Natural killer cell treated with Interleukin-12 subunit alpha and Interleukin-12 subunit beta and Interleukin-15 and Interleukin-18, amount 100 ng/mL, for 72 hours (primary cell): ENCODE data around the gene NOL3. TPM values are rescaled to one million over a fixed set of nuclear protein-coding genes. Genes with fewer than 3 reads are reported as not detected.

ENCODE experiments used
- ATAC-seq, 2 donors: fragments of 150-1000 bp; cut with Tn5 transposase in 1 of 2; sonication (Bioruptor Pico), chemical (Tn5 transposase) in 1 of 2; 2 replicates each; pipeline ENCODE4 v1.10.0; 2021
- DNase-seq: peaks from one replicate; pipeline ENCODE4 v3.0.0; 2022; ENCODE audit warnings: low spot score
- H3K27ac Mint-ChIP-seq, 2 donors: 1 replicate in 1 of 2; 2 replicates in 1 of 2; pipeline ENCODE4 v1.8.0; 2022; ENCODE audit warnings: mixed read lengths in 2 of 2, mild to moderate bottlenecking in 1 of 2, moderate library complexity in 1 of 2
- H3K27me3 Mint-ChIP-seq, 2 donors: 1 replicate in 1 of 2; 2 replicates in 1 of 2; pipeline ENCODE4 v1.8.0; 2022; ENCODE audit warnings: mixed read lengths in 2 of 2
- H3K36me3 Mint-ChIP-seq: one replicate; pipeline ENCODE4 v1.8.0; 2022; ENCODE audit warnings: mixed read lengths
- H3K4me1 Mint-ChIP-seq, 2 donors: 1 replicate in 1 of 2; 2 replicates in 1 of 2; pipeline ENCODE4 v1.8.0; 2022; ENCODE audit warnings: low read depth in 2 of 2, mixed read lengths in 2 of 2, mild to moderate bottlenecking in 1 of 2
- H3K4me3 Mint-ChIP-seq: one replicate; pipeline ENCODE4 v1.8.0; 2022; ENCODE audit warnings: mixed read lengths
- H3K9me3 Mint-ChIP-seq: 2 replicates; pipeline ENCODE4 v1.8.0; 2022; ENCODE audit warnings: mixed read lengths
- total RNA-seq, 2 donors: library from RNA; stranded (reverse); gene quantifications; one replicate each; pipeline ENCODE4 v1.2.3, GENCODE V29; 2022

Gene NOL3
- total RNA-seq, 2 donors from 2014 or later: 10.5 to 20.1 TPM

GRCh38 chr16:67191995-67192681 is 21.8 kb downstream of the NOL3 start, which contains the start of gene E2F4:
E2F4 (plus strand) TSS chr16:67192155; CDS start chr16:67192228, 73 bp downstream.
- DNase-seq (peak; percentile 96), ATAC-seq (peak; percentile 97 to 98)
- no peaks in the 10 kb centered on the region for H3K27me3 Mint-ChIP-seq
- H3K9me3 Mint-ChIP-seq: no peaks in the 10 kb centered on the region
- peak within 1 kb of the TSS; percentile 54 to 80 for H3K27ac Mint-ChIP-seq
- H3K4me3 Mint-ChIP-seq: peak within 1 kb of the TSS; percentile 82
- peaks cover 39 to 41% of the 10 kb centered on the region in 2 donors for H3K4me1 Mint-ChIP-seq
- H3K36me3 Mint-ChIP-seq: peaks cover 17% of the 10 kb centered on the region

- H3K27ac Mint-ChIP-seq: peak overlapping the region; percentile 54 to 80
- no peaks in the 10 kb centered on the region for H3K27me3 Mint-ChIP-seq
- H3K9me3 Mint-ChIP-seq: no peaks in the 10 kb centered on the region
- ATAC-seq: no peak
- peaks cover 39 to 42% of the 10 kb centered on the region in 2 donors for H3K4me1 Mint-ChIP-seq
- peak overlapping the region; percentile 82 for H3K4me3 Mint-ChIP-seq
- no peak for DNase-seq
- H3K36me3 Mint-ChIP-seq: peaks cover 17% of the 10 kb centered on the region
Measured at GRCh38 chr16:67192781-67193361, 22.5 kb downstream of the NOL3 start.

- Mint-ChIP-seq H3K4me1 (peaks cover 39 to 42% of the 10 kb centered on the region in 2 donors), H3K36me3 (peaks cover 17% of the 10 kb centered on the region), H3K9me3 (no peaks in the 10 kb centered on the region), H3K27me3 (no peaks in the 10 kb centered on the region), H3K4me3 (peak overlapping the region; percentile 82), H3K27ac (peak overlapping the region; percentile 54 to 80)
- DNase-seq: no peak
- no peak for ATAC-seq
Measured at GRCh38 chr16:67193536-67193935, 23.2 kb downstream of the NOL3 start.

GRCh38 chr16:67194260-67194659 is 23.9 kb downstream of the NOL3 start:
- peak overlapping the region; percentile 82 for H3K4me3 Mint-ChIP-seq
- peaks cover 17% of the 10 kb centered on the region for H3K36me3 Mint-ChIP-seq
- H3K27me3 Mint-ChIP-seq: no peaks in the 10 kb centered on the region
- peak overlapping the region; percentile 54 to 80 for H3K27ac Mint-ChIP-seq
- DNase-seq: no peak
- H3K9me3 Mint-ChIP-seq: no peaks in the 10 kb centered on the region
- ATAC-seq: no peak
- peaks cover 39 to 42% of the 10 kb centered on the region in 2 donors for H3K4me1 Mint-ChIP-seq

DNA sequence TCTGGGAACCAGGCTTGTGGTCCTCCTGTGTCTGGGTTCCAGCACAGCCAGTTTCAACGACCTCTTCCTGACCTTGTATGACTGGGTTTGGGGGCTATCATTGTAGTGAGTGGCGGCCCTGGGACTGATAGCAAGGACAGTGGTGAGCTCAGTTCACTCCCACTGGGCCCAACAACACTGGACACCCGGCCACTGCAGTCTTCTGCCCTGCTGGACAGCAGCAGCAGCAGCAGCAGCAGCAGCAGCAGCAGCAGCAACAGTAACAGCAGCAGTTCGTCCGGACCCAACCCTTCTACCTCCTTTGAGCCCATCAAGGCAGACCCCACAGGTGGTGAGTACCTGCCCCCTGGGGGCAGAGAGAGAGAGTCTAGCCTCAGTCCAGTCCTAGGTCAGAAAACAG is 25.3 kb downstream of the NOL3 start:
- H3K36me3 Mint-ChIP-seq: peaks cover 17% of the 10 kb centered on the region
- no peaks in the 10 kb centered on the region for H3K27me3 Mint-ChIP-seq
- H3K27ac Mint-ChIP-seq: peak overlapping the region; percentile 35 to 51
- no peaks in the 10 kb centered on the region for H3K9me3 Mint-ChIP-seq
- H3K4me3 Mint-ChIP-seq: peak overlapping the region; percentile 17
- no peak for ATAC-seq
- no peak for DNase-seq
- H3K4me1 Mint-ChIP-seq: peaks cover 39 to 42% of the 10 kb centered on the region in 2 donors

DNA sequence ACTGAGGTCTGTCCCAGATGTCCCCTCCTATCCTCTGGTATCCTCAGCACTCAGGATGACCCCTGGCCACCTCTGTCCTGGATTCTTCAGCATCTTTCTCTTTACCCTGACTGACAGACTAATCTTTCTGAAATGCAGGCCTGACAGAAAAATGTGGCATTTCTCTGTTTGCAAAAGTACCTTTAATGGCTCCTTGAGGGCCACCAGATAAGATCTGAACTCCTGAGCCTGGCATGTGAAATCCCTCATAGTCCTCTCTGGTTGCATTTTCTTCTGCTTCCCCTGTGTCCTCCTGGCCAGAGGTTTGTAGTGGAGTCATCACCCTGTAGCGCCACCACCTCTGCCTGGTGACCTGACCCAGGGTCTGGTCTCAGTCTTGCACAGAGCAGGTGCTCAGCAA is 26.5 kb downstream of the NOL3 start:
- peaks cover 17% of the 10 kb centered on the region for H3K36me3 Mint-ChIP-seq
- no peak for ATAC-seq
- peaks cover 32 to 34% of the 10 kb centered on the region in 2 donors for H3K4me1 Mint-ChIP-seq
- peak overlapping the region in 1 of 2 donors; percentile 51 for H3K27ac Mint-ChIP-seq
- no peaks in the 10 kb centered on the region for H3K27me3 Mint-ChIP-seq
- no peaks in the 10 kb centered on the region for H3K9me3 Mint-ChIP-seq
- DNase-seq: no peak
- H3K4me3 Mint-ChIP-seq: peak overlapping the region; percentile 11

GRCh38 chr16:67197704-67198103 is 27.4 kb downstream of the NOL3 start:
- DNase-seq (no peak), ATAC-seq (no peak)
- Mint-ChIP-seq H3K27me3 (no peaks in the 10 kb centered on the region), H3K4me1 (peaks cover 28 to 29% of the 10 kb centered on the region in 2 donors), H3K27ac (no peak overlapping the region), H3K4me3 (no peak overlapping the region), H3K36me3 (peaks cover 17% of the 10 kb centered on the region), H3K9me3 (no peaks in the 10 kb centered on the region)

DNA sequence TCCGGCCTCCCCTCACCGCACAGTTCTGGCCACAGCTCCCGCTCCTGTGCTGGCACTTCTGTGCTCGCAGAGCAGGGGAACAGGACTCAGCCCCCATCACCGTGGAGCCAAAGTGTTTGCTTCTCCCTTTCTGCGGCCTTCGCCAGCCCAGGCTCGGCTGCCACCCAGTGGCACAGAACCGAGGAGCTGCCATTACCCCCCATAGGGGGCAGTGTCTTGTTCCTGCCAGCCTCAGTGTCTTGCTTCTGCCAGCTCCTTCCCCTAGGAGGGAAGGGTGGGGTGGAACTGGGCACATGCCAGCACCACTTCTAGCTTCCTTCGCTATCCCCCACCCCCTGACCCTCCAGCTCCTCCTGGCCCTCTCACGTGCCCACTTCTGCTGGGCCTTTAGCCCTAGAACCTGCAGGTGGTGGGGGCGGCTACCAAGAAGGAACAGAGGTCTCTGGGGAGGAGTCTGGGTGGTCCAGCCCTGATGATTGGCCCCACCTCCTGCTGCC is 27.9 kb downstream of the NOL3 start:
- no peak overlapping the region for H3K4me3 Mint-ChIP-seq
- DNase-seq: no peak
- no peak overlapping the region for H3K27ac Mint-ChIP-seq
- no peak for ATAC-seq
- peaks cover 25 to 27% of the 10 kb centered on the region in 2 donors for H3K4me1 Mint-ChIP-seq
- H3K27me3 Mint-ChIP-seq: no peaks in the 10 kb centered on the region
- H3K36me3 Mint-ChIP-seq: peaks cover 17% of the 10 kb centered on the region
- no peaks in the 10 kb centered on the region for H3K9me3 Mint-ChIP-seq

DNA sequence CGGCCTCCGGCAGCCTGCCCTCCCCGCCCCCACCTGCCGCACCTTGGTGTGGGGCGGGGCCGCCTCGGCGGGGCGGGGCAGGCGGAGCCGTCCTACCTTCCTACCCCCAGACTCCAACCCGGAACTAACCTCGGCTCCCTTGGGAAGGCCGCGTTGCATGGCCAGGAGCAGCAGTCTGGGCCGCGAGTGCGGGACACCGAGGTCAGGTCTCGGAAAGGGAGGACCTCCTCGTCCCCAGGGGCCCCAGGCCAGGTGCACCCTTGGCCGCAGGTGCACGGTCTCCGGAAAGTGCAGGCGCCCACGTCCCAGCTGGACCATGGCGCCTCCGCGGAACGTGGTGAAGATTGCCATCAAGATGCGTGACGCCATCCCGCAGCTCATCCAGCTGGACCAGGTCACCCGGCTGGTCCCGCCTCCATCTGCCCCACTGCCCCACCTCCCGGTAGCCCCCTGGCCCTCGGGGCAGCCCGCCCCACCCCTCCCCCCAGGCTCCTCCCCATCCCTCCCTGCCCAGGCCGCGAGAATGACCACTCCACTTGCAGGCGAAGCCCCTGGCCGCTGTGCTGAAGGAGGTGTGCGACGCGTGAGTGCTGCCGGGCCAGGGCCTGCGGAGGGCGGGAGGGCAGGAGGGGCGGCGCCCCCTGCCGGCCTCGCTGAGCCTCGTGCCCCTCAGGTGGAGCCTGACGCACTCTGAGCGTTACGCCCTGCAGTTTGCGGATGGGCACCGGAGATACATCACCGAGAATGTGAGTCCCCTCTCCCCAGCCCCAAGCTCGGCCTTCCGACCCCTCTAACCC is 28.9 kb downstream of the NOL3 start, which contains the start of gene ELMO3:
Gene ELMO3, plus strand, starts transcription at position 121 of the 797 bp plus-strand sequence. Its CDS starts 196 bp downstream, at position 317.
- Mint-ChIP-seq H3K27ac (no peak within 1 kb of the TSS), H3K36me3 (peaks cover 17% of the 10 kb centered on the region), H3K4me1 (peaks cover 15 to 18% of the 10 kb centered on the region in 2 donors), H3K9me3 (no peaks in the 10 kb centered on the region), H3K4me3 (no peak within 1 kb of the TSS), H3K27me3 (no peaks in the 10 kb centered on the region)
- DNase-seq: no peak
- ATAC-seq: no peak

DNA sequence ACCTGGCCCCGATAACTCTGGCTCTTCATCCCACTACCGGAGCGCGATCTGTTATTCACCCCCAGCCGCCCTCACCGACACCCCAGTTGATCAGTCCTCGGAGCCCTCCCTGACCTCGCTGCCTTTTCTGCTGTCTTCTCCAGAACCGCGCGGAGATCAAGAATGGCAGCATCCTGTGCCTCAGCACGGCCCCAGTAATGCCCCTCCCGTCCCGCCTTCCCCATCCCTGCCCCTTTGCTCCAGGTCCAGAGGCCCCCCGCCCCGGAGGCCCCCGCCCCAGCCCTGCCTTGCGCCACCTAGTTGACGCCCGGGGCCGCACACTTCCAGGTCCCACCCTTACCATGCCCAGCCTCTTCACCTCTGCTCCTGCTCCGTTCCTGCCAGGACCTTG is 29.5 kb downstream of the NOL3 start:
- Mint-ChIP-seq H3K27ac (no peak overlapping the region), H3K27me3 (no peaks in the 10 kb centered on the region), H3K4me1 (peaks cover 15 to 18% of the 10 kb centered on the region in 2 donors), H3K9me3 (no peaks in the 10 kb centered on the region), H3K36me3 (peaks cover 17% of the 10 kb centered on the region), H3K4me3 (no peak overlapping the region)
- no peak for ATAC-seq
- DNase-seq: no peak

DNA sequence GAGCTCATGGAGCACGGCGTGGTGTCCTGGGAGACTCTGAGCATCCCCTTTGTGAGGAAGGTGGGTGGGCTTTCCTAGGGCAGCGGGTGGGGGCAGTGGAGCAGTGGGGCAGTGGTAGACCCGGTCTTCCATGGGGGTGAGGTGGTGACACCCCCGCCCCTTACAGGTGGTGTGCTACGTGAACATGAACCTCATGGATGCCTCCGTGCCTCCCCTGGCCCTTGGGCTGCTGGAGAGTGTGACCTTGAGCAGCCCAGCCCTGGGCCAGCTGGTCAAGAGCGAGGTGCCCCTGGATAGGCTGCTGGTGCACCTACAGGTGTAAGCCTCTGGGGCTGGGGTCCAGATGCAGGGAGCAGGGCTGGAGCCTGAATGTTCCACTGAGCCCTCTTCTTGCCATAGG is 30.2 kb downstream of the NOL3 start:
- Mint-ChIP-seq H3K27me3 (no peaks in the 10 kb centered on the region), H3K36me3 (peaks cover 16% of the 10 kb centered on the region), H3K9me3 (no peaks in the 10 kb centered on the region), H3K4me3 (no peak overlapping the region), H3K27ac (no peak overlapping the region), H3K4me1 (peaks cover 15 to 17% of the 10 kb centered on the region in 2 donors)
- DNase-seq (no peak), ATAC-seq (peak in 1 of 2 donors; percentile 5)

- Mint-ChIP-seq H3K4me3 (no peak overlapping the region), H3K27ac (no peak overlapping the region), H3K4me1 (peaks cover 5 to 8% of the 10 kb centered on the region in 2 donors), H3K27me3 (no peaks in the 10 kb centered on the region), H3K9me3 (no peaks in the 10 kb centered on the region), H3K36me3 (peaks cover 4% of the 10 kb centered on the region)
- no peak for ATAC-seq
- DNase-seq: no peak
Measured at GRCh38 chr16:67201411-67202345, 31.3 kb downstream of the NOL3 start.

GRCh38 chr16:67202426-67202825 is 32.1 kb downstream of the NOL3 start:
- H3K4me1 Mint-ChIP-seq: peaks cover 0 to 4% of the 10 kb centered on the region in 2 donors
- no peak overlapping the region for H3K4me3 Mint-ChIP-seq
- ATAC-seq (no peak), DNase-seq (no peak)
- no peaks in the 10 kb centered on the region for H3K9me3 Mint-ChIP-seq
- H3K27me3 Mint-ChIP-seq: no peaks in the 10 kb centered on the region
- H3K36me3 Mint-ChIP-seq: no peaks in the 10 kb centered on the region
- H3K27ac Mint-ChIP-seq: no peak overlapping the region
